ENCODE data around the gene NFX1. TPM values are rescaled to one million over a fixed set of nuclear protein-coding genes. Genes with fewer than 3 reads are reported as not detected.
"Not testable (repeated sequence)": the region's sequence is repeated elsewhere in the genome, so short reads cannot be mapped to it uniquely, and the experiment has no call there.

Gene NFX1
- total RNA-seq, 1 donor from 2014 or later, result 37.2 TPM

DNA sequence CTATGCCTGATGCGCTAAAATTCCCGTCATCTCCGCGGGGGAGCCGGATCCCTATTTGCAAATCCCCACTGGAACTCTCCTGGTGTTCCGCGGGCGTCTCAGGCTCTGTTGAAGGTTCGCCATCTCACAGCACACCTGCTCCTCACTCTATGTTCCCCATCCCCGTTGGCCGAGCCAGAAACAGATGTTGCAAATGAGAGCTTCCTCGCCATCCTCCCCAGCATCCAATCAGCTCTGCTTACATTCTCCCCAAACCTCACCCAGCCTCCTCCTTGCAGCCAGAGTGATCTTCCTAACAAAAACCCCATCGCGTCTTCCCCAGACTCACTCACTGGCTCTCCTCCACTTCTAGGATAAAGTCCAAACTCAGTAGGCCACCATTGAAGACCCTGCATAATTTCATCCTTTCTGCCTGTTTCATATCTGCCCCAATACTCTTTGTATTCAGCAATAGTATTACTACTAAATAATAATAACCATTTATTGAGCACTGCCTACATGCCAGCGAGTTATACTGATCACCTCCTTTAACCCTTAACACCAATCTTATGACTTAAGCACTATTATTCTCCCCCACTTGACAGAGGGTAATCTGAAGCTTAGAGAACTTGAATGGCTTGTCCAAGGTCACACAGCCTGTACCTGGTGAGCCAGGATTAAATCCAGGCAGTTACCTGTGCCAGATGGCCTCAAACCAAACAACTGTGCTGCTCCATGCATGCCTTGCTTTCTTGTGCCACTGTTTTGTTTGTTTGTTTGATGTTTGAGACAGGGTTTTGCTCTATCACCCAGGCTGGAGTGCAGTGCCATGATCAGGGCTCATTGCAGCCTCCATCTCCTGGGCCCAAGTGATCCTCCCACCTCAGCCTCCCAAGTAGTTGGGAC lies 98.0 kb downstream of the NFX1 start:
- intact Hi-C loops (cut with micrococcal nuclease), result no loop called here
- Mint-ChIP-seq H3K36me3 (ENCODE audit: low read depth) (no peaks in the 10 kb centered on the region), H3K27me3 (ENCODE audit: low read depth) (no peaks in the 10 kb centered on the region), H3K4me1 (ENCODE audit: low read depth) (no peaks in the 10 kb centered on the region), H3K9me3 (no peaks in the 10 kb centered on the region), H3K27ac (no peak overlapping the region), H3K4me3 (ENCODE audit: low read depth) (no peak overlapping the region)
- no peak for DNase-seq (ENCODE audit: low spot score)

GRCh38 chr9:33391111-33391771 lies 100.9 kb downstream of the NFX1 start:
- DNase-seq (ENCODE audit: low spot score); H3K4me1 Mint-ChIP-seq (ENCODE audit: low read depth); H3K27me3 Mint-ChIP-seq (ENCODE audit: low read depth); intact Hi-C loops (cut with micrococcal nuclease); H3K36me3 Mint-ChIP-seq (ENCODE audit: low read depth); H3K4me3 Mint-ChIP-seq (ENCODE audit: low read depth); H3K27ac Mint-ChIP-seq; H3K9me3 Mint-ChIP-seq: not testable (repeated sequence)

GRCh38 chr9:33392591-33393021 lies 102.3 kb downstream of the NFX1 start:
- H3K27ac Mint-ChIP-seq; H3K9me3 Mint-ChIP-seq; H3K36me3 Mint-ChIP-seq (ENCODE audit: low read depth); H3K27me3 Mint-ChIP-seq (ENCODE audit: low read depth); H3K4me1 Mint-ChIP-seq (ENCODE audit: low read depth); DNase-seq (ENCODE audit: low spot score); H3K4me3 Mint-ChIP-seq (ENCODE audit: low read depth); intact Hi-C loops (cut with micrococcal nuclease): not testable (repeated sequence)

GRCh38 chr9:33393581-33393980 lies 103.3 kb downstream of the NFX1 start:
- Mint-ChIP-seq H3K27me3 (ENCODE audit: low read depth) (no peaks in the 10 kb centered on the region), H3K4me1 (ENCODE audit: low read depth) (no peaks in the 10 kb centered on the region), H3K4me3 (ENCODE audit: low read depth) (no peak overlapping the region), H3K9me3 (no peaks in the 10 kb centered on the region), H3K36me3 (ENCODE audit: low read depth) (no peaks in the 10 kb centered on the region), H3K27ac (no peak overlapping the region)
- intact Hi-C loops (cut with micrococcal nuclease), result no loop called here
- DNase-seq (ENCODE audit: low spot score), result no peak

- DNase-seq (ENCODE audit: low spot score); H3K27me3 Mint-ChIP-seq (ENCODE audit: low read depth); H3K27ac Mint-ChIP-seq; H3K36me3 Mint-ChIP-seq (ENCODE audit: low read depth); H3K9me3 Mint-ChIP-seq; H3K4me1 Mint-ChIP-seq (ENCODE audit: low read depth); H3K4me3 Mint-ChIP-seq (ENCODE audit: low read depth); intact Hi-C loops (cut with micrococcal nuclease): not testable (repeated sequence)
These were observed 103.7 kb downstream of the NFX1 start for GRCh38 chr9:33393986-33394385.

DNA sequence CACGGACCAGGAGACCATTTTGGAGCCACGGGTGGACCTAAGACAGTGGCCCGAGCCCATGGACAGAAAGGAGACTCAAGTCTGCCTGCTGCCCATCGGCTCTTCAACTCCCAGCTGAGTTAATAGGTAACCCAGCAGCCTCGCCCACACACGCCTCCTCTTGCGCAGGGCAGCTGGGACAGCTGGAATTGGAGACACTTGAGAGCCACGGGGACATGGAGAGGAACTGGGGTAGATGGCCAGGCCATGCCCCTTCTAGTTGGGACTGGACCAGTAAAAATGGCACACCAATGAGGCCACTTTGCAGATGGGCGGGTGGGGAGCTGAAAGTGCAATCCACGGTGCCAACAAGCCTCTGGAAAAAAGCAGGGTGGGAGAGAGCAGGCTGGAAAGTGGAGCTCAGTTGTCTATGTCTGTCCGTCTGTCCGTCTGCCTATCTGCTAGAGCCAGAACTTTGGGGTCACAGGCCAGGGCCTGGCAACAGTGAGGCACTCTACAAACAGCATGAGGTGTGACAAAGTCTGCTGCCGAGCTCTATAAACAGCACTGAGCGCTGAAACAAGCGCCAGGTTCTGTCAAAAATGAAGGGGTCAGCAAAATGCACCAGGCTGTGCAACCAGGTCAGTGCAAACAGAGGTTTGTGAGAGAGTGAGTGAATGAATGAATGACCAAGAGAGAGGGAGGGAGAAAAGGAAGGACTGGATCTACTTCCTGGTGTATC lies 105.0 kb downstream of the NFX1 start:
- H3K4me3 Mint-ChIP-seq (ENCODE audit: low read depth); H3K27me3 Mint-ChIP-seq (ENCODE audit: low read depth); H3K36me3 Mint-ChIP-seq (ENCODE audit: low read depth); DNase-seq (ENCODE audit: low spot score); H3K9me3 Mint-ChIP-seq; intact Hi-C loops (cut with micrococcal nuclease); H3K4me1 Mint-ChIP-seq (ENCODE audit: low read depth); H3K27ac Mint-ChIP-seq: not testable (repeated sequence)

DNA sequence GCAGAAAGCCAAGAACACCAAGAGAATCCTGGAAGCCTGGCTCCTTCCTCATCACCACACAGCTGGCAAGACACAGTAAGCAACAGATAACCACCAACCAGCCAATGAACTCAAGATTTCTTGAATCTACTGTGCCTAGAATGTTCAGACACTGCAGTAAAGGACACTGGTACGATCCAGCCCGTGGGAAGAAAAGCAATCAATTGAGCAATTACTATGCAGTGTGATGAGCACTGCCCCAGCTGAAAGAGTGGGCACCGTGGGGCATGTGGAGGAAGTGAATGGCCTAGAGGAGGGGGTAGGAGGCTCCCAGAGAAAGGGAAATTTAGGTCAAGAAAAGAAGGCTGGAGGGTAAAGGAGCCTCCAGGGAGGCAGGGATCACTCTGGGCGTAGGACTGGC lies 107.5 kb downstream of the NFX1 start:
- H3K4me1 Mint-ChIP-seq (ENCODE audit: low read depth); H3K4me3 Mint-ChIP-seq (ENCODE audit: low read depth); H3K36me3 Mint-ChIP-seq (ENCODE audit: low read depth); H3K9me3 Mint-ChIP-seq; H3K27ac Mint-ChIP-seq; intact Hi-C loops (cut with micrococcal nuclease); DNase-seq (ENCODE audit: low spot score); H3K27me3 Mint-ChIP-seq (ENCODE audit: low read depth): not testable (repeated sequence)

DNA sequence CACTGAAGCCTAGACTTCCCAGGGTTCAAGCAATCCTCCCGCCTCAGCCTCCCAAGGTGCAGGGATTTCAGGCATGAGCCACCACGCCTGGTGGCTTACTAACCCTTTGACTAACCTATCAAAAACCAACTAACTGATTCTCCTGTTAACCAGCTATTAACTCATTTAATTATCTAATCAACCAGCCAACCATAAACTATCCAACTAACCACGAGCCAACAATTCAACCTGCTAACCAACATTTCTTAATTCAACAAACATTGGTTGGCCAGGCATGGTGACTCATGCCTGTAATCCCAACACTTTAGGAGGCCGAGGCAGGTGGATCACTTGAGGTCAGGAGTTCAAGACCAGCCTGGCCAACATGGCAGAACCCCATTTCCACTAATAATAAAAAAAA lies 108.7 kb downstream of the NFX1 start:
- H3K4me1 Mint-ChIP-seq (ENCODE audit: low read depth); H3K27me3 Mint-ChIP-seq (ENCODE audit: low read depth); H3K9me3 Mint-ChIP-seq; intact Hi-C loops (cut with micrococcal nuclease); H3K36me3 Mint-ChIP-seq (ENCODE audit: low read depth); H3K4me3 Mint-ChIP-seq (ENCODE audit: low read depth); H3K27ac Mint-ChIP-seq; DNase-seq (ENCODE audit: low spot score): not testable (repeated sequence)

GRCh38 chr9:33401809-33402208 lies 111.5 kb downstream of the NFX1 start:
- H3K27me3 Mint-ChIP-seq (ENCODE audit: low read depth); H3K4me1 Mint-ChIP-seq (ENCODE audit: low read depth); H3K9me3 Mint-ChIP-seq; H3K4me3 Mint-ChIP-seq (ENCODE audit: low read depth); DNase-seq (ENCODE audit: low spot score); H3K36me3 Mint-ChIP-seq (ENCODE audit: low read depth); H3K27ac Mint-ChIP-seq; intact Hi-C loops (cut with micrococcal nuclease): not testable (repeated sequence)

- intact Hi-C loops (cut with micrococcal nuclease); H3K27ac Mint-ChIP-seq: not testable (repeated sequence)
These were observed 112.1 kb downstream of the NFX1 start, which contains the start of gene AQP7 for GRCh38 chr9:33402371-33402770. Gene AQP7 (minus strand): TSS chr9:33402568. CDS start chr9:33401262, 1,306 bp downstream.

DNA sequence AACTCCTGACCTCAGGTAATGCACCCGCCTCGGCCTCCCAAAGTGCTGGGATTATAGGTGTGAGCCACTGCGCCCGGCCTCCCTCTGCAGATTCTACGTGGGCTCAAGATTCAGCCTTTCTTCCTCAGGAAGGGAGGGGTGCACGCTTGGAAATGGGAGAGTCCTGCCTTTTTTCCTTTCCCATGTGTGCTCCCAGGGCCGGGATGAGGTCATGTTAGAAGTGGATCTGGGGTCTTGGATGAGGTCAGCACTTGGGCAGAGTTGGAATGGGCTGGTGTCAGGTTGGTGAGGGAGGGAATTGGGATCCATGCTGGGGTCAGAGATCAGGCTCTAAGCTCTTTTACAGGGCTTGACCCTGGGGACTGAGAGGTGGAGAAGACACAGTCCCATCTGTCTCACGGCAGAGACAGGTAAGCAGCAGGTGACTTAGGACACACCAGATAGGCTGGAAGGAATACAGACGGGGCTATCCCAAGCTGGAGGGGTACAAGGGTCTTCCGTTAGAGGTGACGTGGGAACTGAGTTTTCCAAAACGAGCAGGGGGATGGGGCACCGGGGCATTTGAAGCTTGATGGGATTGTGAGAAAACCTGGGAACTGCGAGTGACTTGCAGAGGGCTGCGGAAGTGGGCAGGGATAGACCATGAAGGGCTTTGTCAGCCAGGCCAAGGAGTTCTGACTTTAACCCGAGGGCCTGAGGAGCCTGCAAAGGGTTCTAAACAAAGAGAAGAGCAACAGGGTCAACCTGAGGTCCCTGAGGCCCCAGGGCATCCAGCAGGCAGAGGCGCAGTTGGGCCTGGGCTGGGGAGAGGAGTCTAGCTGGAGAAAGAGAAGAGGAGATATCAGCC lies 113.8 kb downstream of the NFX1 start:
- no peaks in the 10 kb centered on the region for H3K9me3 Mint-ChIP-seq
- no peak for DNase-seq (ENCODE audit: low spot score)
- H3K36me3 Mint-ChIP-seq (ENCODE audit: low read depth), result no peaks in the 10 kb centered on the region
- intact Hi-C loops (cut with micrococcal nuclease), result loop anchor here (1.0 kb wide), 1 partner anchor 62 kb away; no protein-coding TSS in a partner anchor
- H3K4me1 Mint-ChIP-seq (ENCODE audit: low read depth), result no peaks in the 10 kb centered on the region
- H3K4me3 Mint-ChIP-seq (ENCODE audit: low read depth), result no peak overlapping the region
- H3K27me3 Mint-ChIP-seq (ENCODE audit: low read depth), result peaks cover 6% of the 10 kb centered on the region
- no peak overlapping the region for H3K27ac Mint-ChIP-seq

More at GRCh38 chr9:33402371-33402770, 112.1 kb downstream of the NFX1 start, which contains the start of gene AQP7:
- not testable (repeated sequence) for H3K4me3 Mint-ChIP-seq (ENCODE audit: low read depth); H3K4me1 Mint-ChIP-seq (ENCODE audit: low read depth); H3K9me3 Mint-ChIP-seq; H3K36me3 Mint-ChIP-seq (ENCODE audit: low read depth); H3K27me3 Mint-ChIP-seq (ENCODE audit: low read depth); DNase-seq (ENCODE audit: low spot score)

DNA sequence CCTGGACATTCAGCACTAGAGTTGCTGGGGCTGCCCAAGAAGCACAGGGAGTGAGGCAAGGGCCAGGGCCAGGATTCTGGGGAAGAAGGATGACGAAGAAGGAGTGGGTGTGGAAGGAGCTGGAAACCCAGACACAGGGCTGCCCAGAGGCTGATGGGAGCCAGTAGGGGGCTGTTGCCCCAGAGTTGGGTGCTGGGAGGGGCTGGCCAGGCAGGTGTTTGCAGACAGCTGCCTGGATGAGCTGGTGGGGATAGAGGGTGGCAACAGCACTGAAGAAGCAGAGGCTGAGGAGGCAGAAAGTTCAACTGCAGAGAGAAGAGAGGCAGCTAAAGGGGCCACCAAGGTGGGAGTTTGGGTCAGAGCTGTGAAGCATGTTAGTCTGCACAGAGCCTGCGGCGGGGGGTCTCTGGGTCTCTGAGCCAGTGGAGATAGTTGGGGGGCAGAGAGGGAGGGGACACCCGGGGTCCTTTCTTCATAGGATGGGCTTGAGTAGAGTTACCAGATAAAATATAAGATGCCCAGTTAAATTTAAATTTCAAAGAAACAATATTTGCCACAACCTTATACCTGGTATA lies 114.6 kb downstream of the NFX1 start:
- no peaks in the 10 kb centered on the region for H3K36me3 Mint-ChIP-seq (ENCODE audit: low read depth)
- H3K4me1 Mint-ChIP-seq (ENCODE audit: low read depth), result no peaks in the 10 kb centered on the region
- no peak for DNase-seq (ENCODE audit: low spot score)
- H3K27ac Mint-ChIP-seq, result no peak overlapping the region
- no peak overlapping the region for H3K4me3 Mint-ChIP-seq (ENCODE audit: low read depth)
- H3K27me3 Mint-ChIP-seq (ENCODE audit: low read depth), result peaks cover 2% of the 10 kb centered on the region
- H3K9me3 Mint-ChIP-seq, result no peaks in the 10 kb centered on the region
- intact Hi-C loops (cut with micrococcal nuclease), result no loop called here

Measured in activated T-helper 2 cell treated with anti-CD3 and anti-CD28 coated beads, Interferon-gamma antibody, Interleukin-2, Interleukin-4, amounts not matched to agents 10 μg/mL and 5 μg/mL and 100 μg/mL, durations not matched to agents 14 hours and 24 hours and 36 hours (primary cell).